K562 (cell line): ENCODE measurements around the gene SLC6A6.

Source experiments
- ATF1 ChIP-seq, 2 experiments: fragments of 450-650 bp in 1 of 2; IDR thresholded peaks; 2 replicates each; pipeline ENCODE4 v1.6.1; 2016; ENCODE audit warnings: missing compliant biosample characterization in 1 of 2, missing genetic modification characterization in 1 of 2
- E2F3 ChIP-seq: fragments of 250-450 bp; sonication (Bioruptor Pico); IDR thresholded peaks from 2 replicates; pipeline ENCODE4 v1.4.0; 2020; ENCODE audit warnings: mild to moderate bottlenecking
- EP300 ChIP-seq: IDR thresholded peaks from 2 replicates; pipeline ENCODE4 v1.6.1; 2012; ENCODE audit warnings: low read length, improper control_type of control experiment
- TF ChIP-seq, protein P1 (sequence below), 3 experiments: IDR thresholded peaks in 2 of 3; conservative IDR thresholded peaks in 1 of 3; 2 replicates each; pipeline ENCODE4 v1.5.1; 2011 to 2012; ENCODE audit warnings: low read length in 3 of 3, mild to moderate bottlenecking in 3 of 3, control low read depth in 2 of 3, improper control_type of control experiment in 1 of 3, inconsistent platforms in 1 of 3, low read depth in 1 of 3, mixed read lengths in 1 of 3, moderate library complexity in 1 of 3; ENCODE audit not compliant: insufficient read depth in 2 of 3

DNA sequence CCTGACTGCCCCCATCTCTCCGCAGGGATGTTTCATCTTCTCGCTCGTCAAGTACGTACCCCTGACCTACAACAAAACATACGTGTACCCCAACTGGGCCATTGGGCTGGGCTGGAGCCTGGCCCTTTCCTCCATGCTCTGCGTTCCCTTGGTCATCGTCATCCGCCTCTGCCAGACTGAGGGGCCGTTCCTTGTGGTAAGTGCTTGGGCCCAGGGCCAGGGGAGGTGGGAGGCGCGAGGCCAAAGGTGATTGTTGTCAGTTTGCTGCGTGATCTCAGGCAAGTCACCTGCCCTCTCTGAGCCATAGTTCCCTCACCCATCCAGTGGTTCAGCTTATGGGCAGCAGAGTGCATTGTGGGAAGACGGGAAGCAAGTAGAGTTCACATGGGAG is 79.2 kb downstream of the SLC6A6 start:
- TF ChIP-seq ATF1 (CRISPR knock-in tag; IDR thresholded peaks at IDR 0.05) (no peak), ATF1 (tag; IDR thresholded peaks at IDR 0.05) (no peak), EP300 (no peak), E2F3 (CRISPR knock-in tag) (no peak)
- TF ChIP-seq, protein P1, sequence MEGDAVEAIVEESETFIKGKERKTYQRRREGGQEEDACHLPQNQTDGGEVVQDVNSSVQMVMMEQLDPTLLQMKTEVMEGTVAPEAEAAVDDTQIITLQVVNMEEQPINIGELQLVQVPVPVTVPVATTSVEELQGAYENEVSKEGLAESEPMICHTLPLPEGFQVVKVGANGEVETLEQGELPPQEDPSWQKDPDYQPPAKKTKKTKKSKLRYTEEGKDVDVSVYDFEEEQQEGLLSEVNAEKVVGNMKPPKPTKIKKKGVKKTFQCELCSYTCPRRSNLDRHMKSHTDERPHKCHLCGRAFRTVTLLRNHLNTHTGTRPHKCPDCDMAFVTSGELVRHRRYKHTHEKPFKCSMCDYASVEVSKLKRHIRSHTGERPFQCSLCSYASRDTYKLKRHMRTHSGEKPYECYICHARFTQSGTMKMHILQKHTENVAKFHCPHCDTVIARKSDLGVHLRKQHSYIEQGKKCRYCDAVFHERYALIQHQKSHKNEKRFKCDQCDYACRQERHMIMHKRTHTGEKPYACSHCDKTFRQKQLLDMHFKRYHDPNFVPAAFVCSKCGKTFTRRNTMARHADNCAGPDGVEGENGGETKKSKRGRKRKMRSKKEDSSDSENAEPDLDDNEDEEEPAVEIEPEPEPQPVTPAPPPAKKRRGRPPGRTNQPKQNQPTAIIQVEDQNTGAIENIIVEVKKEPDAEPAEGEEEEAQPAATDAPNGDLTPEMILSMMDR (IDR thresholded peaks at IDR 0.05 in 2 of 3, conservative IDR thresholded peaks at IDR 0.05 in 1 of 3; ENCODE audit: insufficient read depth in 2 of 3, low read depth in 1 of 3, low read length in 3 of 3), result no peak
